ELF-1 (cell line): ENCODE data around the gene ASB15.
"Not testable (repeated sequence)": the region's sequence is repeated elsewhere in the genome, so short reads cannot be mapped to it uniquely, and the experiment has no call there.

ENCODE experiments used
- DNase-seq: peaks from one replicate; pipeline ENCODE4 v3.0.0-alpha.2; 2016; ENCODE audit warnings: low read depth, low spot score

The ASB15 gene

GRCh38 chr7:123601530-123601929 is at the start of gene ASB15:
Gene ASB15, plus strand, starts transcription at chr7:123601821. Its CDS starts 12,682 bp downstream, at chr7:123614503.
- no peak for DNase-seq

DNA sequence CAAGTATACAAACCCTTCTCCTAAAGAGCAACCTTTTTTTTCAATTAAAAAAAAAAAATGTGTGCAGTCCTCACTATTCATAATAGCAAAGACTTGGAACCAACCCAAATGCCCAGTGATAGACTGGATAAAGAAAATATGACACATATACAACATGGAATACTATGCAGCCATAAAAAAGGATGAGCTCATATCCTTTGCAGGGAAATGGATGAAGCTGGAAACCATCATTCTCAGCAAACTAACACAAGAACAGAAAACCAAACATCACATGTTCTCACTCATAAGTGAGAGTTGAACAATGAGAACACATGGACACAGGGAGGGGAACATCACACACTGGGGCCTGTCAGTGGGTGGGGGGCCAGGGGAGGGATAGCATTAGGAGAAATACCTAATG is 49.5 kb upstream of the ASB15 start:
- DNase-seq, result not testable (repeated sequence)

DNA sequence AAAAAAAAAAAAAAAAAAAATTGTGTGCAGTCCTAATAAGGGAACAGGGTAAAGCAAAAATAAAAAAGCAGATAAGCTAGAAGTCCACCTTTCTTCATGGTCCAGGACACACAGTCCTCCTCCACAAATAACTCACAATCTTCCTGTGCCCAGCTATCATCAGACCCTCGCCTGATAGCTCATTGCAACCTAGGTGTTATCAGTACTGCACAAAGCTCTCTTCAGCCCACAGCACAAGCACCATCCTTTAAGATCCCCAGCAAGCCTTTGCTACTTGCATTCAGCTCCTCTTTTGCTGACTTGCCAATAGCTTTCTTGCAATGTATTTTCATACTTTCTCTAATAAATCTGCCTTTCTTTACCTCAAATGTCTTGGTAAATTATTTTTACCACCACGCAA is 49.0 kb upstream of the ASB15 start:
- no peak for DNase-seq

GRCh38 chr7:123553159-123553558 is 48.5 kb upstream of the ASB15 start:
- no peak for DNase-seq

DNA sequence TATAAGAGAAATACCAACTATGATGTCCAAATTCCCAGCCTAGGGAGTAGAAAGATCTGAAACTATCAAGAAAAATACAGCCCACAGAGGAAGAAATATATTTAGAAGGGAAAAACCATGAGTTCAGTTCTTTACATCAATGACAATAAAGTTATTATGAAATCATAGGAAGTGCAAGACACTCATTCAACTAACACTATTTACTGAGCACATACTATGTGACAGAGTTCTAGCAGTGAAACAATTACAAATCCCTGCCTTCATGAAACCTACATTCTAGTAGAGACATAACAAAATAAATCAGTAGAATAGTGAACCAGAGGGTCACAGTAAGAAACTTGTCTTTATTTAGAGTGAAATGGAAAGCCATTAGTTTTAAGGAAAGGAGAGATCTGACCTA is 46.1 kb upstream of the ASB15 start:
- no peak for DNase-seq

DNA sequence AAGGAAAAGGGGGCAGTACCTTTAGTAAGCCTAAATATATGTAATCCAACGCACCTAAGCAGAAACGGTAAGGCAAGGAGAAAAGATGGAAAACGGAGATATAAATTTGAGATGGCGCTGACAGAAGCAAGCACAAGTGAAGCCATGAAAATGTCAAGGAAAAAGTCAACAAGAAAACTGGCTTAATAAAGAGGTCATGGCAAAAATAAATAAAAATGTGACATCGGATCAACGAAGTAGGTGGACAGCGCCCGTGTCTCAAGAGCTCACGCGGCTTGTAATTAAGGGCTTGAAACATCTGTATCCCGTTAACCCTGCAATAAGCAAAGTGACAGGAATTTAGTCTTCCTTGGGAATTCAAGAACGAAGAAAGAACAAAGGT is 44.6 kb upstream of the ASB15 start:
- DNase-seq, result no peak

DNA sequence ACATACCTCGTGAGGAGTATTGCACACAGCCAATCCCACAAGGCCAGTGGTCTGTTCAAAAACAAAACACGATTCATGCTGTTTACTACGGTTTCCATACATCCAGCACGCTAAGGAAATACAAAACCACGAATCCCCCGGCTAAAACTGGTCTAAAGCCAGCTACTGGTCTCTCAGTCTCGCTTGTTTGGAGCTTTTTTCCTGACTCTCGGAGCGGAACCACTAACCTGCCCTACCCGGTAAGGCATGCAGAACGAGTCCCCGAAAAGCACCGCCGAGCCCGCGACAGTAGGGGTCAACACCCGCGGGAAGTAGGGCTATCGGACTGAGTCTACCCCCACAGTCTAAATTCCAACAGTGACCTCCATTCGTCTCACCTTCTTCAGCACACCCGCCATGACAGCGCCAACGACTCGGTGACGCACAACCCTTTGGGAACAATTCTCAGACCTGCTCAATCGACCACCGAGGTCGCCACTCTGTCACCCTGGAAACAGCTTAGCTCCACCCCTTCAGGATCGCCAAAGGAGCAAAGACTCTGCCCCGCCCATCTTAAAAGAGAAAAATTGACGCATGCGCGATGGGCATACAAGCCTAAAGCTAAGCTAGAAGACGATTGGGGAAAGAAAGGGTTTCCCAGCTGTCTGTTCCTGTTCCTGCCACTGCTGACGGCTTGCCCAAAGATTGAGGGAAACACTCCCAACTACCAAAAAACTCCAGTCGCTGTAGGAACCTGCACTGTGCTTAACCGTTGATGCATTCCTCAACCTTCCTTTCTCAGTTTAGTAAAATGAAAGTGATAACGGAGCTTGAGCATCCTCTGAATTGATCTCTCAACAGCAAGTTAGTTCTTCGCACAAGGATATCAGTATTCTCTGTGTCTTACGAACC is 44.0 kb upstream of the ASB15 start, which contains the start of gene NDUFA5:
Gene NDUFA5, minus strand, starts transcription at position 421 of the 891 bp plus-strand sequence. Its CDS starts 23 bp downstream, at position 398.
- DNase-seq, result peak; percentile 98

DNA sequence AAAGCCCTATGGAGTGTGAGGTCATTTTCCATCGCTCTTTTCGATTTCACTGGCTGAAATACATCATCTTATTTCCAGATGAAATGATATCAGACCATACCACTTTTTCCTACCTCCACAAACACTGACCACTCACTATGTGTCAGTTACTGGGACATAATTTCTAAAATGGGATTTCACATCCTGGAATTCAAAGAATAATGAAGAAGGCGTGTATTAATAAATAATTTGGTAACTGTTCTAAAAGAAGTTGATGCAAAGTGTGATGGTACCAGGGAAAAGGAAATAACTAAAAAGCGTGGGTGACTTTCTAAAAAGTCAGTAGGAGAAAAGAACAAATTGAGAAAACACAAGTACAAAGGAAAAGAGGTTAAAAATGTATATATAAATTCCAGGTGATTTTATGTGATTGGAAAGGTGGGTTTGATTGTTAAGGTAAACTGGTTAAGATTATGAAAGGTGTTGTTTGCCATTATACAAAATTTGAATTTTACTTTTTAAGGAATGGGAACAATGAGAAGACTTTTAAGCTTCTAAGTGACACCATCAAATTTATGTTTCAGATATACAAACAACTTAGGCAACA is 43.2 kb upstream of the ASB15 start:
- no peak for DNase-seq

- DNase-seq, result no peak
Observed at GRCh38 chr7:123562121-123562520, 39.5 kb upstream of the ASB15 start.

GRCh38 chr7:123569352-123570010 is 32.1 kb upstream of the ASB15 start:
- DNase-seq, result no peak

DNA sequence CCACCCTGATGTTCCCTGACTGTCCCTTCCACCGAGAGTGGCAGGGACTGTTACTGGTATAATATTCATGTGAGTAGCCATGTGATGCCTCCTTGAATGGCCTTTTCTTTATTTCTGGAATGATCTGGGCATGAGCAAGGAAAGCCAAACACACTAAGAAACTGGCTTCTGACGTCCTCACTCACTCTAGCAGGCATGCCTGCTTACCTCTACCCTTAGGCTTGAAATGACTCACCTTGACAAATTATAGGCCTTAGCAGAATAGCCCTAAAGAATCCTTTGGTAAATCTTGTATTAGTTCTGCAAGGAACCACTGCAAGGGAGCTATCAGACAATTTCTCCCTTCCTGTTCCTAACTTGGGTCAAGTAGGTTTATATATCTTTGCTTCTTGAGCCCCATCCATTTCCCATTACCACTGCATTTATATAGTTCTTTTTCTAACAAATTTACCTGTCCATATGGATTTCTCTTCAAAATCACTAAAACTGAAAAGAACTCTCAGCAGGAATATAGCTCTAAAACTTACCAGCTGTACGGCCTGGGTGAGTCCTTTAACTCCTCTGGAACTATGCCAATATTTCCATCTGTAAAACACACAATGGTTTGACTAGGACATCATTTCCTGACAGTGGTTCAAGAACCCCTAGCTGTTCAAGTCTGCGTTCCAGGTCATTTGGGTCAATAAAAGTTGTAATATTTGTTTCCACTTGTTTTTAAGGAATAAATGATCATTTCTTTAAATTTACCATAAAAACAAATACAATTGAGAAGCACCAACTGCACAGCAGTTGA is 31.0 kb upstream of the ASB15 start:
- peak; percentile 9 for DNase-seq

DNA sequence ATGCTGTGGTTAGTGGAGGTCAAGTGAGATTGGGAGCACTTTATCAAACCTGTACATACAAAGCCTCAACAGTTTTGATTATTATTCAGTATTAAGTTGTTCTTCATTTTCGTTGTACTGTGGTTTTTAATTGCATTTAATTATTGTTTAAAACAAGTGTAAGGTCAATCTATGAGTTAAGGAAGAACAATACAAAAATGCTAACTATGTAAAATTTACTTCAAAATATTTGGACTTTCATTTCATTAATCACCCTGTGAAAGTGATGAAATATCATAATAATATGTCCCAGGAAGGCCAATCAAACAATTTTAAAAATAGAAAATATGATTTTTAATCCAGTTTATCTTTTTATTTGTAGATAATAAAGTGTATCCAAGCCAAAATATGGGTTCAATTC is 30.4 kb upstream of the ASB15 start:
- DNase-seq, result no peak

GRCh38 chr7:123571684-123572083 is 29.9 kb upstream of the ASB15 start:
- no peak for DNase-seq

DNA sequence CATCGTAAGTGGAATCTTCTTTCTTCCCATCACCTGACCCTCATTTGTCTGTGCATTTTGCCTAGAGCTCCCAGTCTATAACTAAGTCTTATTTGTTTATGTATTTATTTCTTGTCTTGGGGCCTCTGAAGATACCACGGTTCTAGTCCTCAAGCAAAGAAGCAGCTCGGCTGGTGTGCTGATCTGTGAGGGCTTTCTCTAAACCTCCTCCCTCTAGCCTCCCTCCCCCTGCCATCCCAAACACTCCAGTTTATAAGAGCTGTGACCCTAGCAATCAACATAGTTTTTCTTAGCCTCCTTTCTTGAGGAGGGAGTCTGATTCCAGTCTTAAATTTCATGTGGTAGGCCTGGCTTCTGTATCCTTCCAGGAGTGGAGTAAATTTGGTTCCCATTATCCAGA is 28.3 kb upstream of the ASB15 start:
- DNase-seq, result peak; percentile 8

- no peak for DNase-seq
Observed at GRCh38 chr7:123573896-123574467, 27.6 kb upstream of the ASB15 start.

GRCh38 chr7:123579416-123579815 is 22.2 kb upstream of the ASB15 start:
- no peak for DNase-seq

- DNase-seq, result peak; percentile 42
Observed at GRCh38 chr7:123580406-123581161, 21.0 kb upstream of the ASB15 start.

- DNase-seq, result no peak
Observed at GRCh38 chr7:123581162-123581459, 20.5 kb upstream of the ASB15 start.

- DNase-seq, result no peak
Observed at GRCh38 chr7:123583821-123584220, 17.8 kb upstream of the ASB15 start.

- DNase-seq, result no peak
Observed at GRCh38 chr7:123588376-123588775, 13.2 kb upstream of the ASB15 start.

- DNase-seq, result peak; percentile 90
Observed at GRCh38 chr7:123594813-123595241, 6.8 kb upstream of the ASB15 start.
